Activated CD8-positive, alpha-beta T cell treated with anti-CD3 and anti-CD28 coated beads for 36 hours (primary cell): Measurements from ENCODE around the gene ELAC2. TPM values are rescaled to one million over a fixed set of nuclear protein-coding genes. Genes with fewer than 3 reads are reported as not detected.

ENCODE experiments used
- ATAC-seq: fragments of 200-7000 bp; cut with Tn5 transposase; one replicate; pipeline ENCODE4 v1.10.0; 2021; ENCODE audit warnings: mild to moderate bottlenecking, moderate library complexity
- CTCF ChIA-PET: fragments of 350-600 bp; sonication (Branson Sonifier 250); formaldehyde crosslinking; loops from one replicate; lab custom pipeline; 2021; ENCODE audit warnings: antibody characterized with exemption; lab: Charles Lee
- POLR2A ChIA-PET: fragments of 350-600 bp; sonication (Branson Sonifier 250); formaldehyde crosslinking; loops from one replicate; lab custom pipeline; 2021; ENCODE audit warnings: antibody characterized with exemption; lab: Charles Lee
- DNase-seq: peaks from one replicate; pipeline ENCODE4 v3.0.0-alpha.2; 2020
- H3K27ac Mint-ChIP-seq: one replicate; pipeline ENCODE4 v1.8.0; 2021; ENCODE audit warnings: mild to moderate bottlenecking, mixed read lengths
- H3K27me3 Mint-ChIP-seq: one replicate; pipeline ENCODE4 v1.8.0; 2021; ENCODE audit warnings: mixed read lengths
- H3K36me3 Mint-ChIP-seq: one replicate; pipeline ENCODE4 v1.8.0; 2021; ENCODE audit warnings: low read depth, mixed read lengths
- H3K4me1 Mint-ChIP-seq: one replicate; pipeline ENCODE4 v1.8.0; 2021; ENCODE audit warnings: low read depth, mixed read lengths
- H3K4me3 Mint-ChIP-seq: one replicate; pipeline ENCODE4 v1.8.0; 2021; ENCODE audit warnings: mild to moderate bottlenecking, moderate library complexity, mixed read lengths
- H3K9me3 Mint-ChIP-seq: one replicate; pipeline ENCODE4 v1.8.0; 2021; ENCODE audit warnings: mixed read lengths
- intact Hi-C: fragments of 100-400 bp; cut with micrococcal nuclease; formaldehyde crosslinking; loops from one replicate; pipeline ENCODE4 v1.10.0; 2022
- total RNA-seq, 2 experiments: library from RNA; stranded (reverse); gene quantifications; one replicate each; pipeline ENCODE4 v1.2.3, GENCODE V29; 2021
- TF ChIP-seq, protein P1 (sequence below): fragments of 200-600 bp; IDR thresholded peaks from one replicate; pipeline ENCODE4 v1.8.0; 2022; ENCODE audit warnings: antibody characterized with exemption, mild to moderate bottlenecking

Gene ELAC2
- total RNA-seq, 2 experiments from 2014 or later: 60.1 to 67.6 TPM

DNA sequence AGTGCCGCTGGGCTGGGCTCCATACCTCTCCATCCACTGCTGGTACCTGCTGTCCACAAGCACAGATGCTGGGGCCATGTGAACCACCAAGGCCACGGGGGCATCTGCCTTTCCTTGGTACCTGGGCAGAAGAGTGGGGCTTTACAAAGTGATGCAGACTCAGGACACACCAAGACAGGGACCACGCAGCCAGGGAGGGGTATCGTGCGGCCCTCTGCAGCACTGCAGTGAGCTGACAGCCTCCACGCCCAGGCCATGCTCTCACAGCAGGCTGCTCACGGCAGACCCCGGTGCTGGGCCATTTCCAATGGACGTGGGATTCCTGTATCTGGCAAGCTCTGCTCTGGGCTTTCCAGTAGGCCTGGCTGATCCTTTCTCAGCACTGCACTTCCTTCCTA, 14.4 kb downstream of the ELAC2 start:
- DNase-seq (no peak), ATAC-seq (no peak)
- TF ChIP-seq, protein P1, sequence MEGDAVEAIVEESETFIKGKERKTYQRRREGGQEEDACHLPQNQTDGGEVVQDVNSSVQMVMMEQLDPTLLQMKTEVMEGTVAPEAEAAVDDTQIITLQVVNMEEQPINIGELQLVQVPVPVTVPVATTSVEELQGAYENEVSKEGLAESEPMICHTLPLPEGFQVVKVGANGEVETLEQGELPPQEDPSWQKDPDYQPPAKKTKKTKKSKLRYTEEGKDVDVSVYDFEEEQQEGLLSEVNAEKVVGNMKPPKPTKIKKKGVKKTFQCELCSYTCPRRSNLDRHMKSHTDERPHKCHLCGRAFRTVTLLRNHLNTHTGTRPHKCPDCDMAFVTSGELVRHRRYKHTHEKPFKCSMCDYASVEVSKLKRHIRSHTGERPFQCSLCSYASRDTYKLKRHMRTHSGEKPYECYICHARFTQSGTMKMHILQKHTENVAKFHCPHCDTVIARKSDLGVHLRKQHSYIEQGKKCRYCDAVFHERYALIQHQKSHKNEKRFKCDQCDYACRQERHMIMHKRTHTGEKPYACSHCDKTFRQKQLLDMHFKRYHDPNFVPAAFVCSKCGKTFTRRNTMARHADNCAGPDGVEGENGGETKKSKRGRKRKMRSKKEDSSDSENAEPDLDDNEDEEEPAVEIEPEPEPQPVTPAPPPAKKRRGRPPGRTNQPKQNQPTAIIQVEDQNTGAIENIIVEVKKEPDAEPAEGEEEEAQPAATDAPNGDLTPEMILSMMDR: peak; percentile 22
- H3K27me3 Mint-ChIP-seq: no peaks in the 10 kb centered on the region
- ChIA-PET CTCF (interaction anchor here (0.8 to 2.9 kb wide), 9 partner anchors 10 to 748 kb away, joined by 3 to 11 read pairs (median 5); partner anchors contain the start of gene ELAC2), POLR2A (interaction anchor here (1.0 to 3.1 kb wide), 3 partner anchors 9 to 15 kb away, joined by 3 to 11 read pairs (median 4); partner anchors contain the start of gene ELAC2)
- H3K36me3 Mint-ChIP-seq: peaks cover 22% of the 10 kb centered on the region
- H3K4me1 Mint-ChIP-seq: peaks cover 3% of the 10 kb centered on the region
- no peak overlapping the region for H3K27ac Mint-ChIP-seq
- intact Hi-C loops: no loop called here
- H3K9me3 Mint-ChIP-seq: no peaks in the 10 kb centered on the region
- H3K4me3 Mint-ChIP-seq: no peak overlapping the region

DNA sequence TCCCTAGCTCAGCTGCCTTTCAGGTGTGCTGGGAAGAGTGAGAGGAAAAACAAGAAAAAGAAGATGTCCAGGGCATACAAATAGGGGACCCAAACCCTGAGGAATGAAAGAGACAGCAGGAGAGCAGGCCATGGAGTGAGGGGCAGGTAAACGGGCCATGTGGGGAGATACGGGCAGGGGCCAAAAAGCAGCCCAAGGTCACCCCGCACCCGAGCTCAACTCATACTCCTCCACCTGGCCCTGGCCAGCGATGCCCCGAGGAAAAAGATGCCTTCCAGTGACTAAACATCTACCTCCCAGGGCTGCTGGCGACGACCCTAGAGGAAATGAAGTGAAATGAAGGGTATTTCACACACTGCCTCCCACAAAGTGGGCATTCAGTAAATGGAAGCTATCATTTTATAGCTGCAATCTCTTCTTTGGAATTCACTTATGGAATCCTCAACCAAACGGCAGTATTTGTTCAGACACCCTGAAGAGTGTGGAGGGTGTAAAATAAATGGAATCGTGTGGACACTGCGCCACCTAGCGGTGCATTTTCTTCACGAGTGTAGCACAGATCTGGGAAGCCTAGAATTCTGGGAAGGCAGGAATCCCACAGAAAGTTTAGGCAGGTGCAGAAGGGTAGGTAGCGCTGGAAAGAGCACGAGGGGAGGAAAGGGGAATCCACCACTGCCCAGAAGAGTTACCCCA, 14.9 kb downstream of the ELAC2 start:
- peaks cover 22% of the 10 kb centered on the region for H3K36me3 Mint-ChIP-seq
- peaks cover 3% of the 10 kb centered on the region for H3K4me1 Mint-ChIP-seq
- H3K27me3 Mint-ChIP-seq: no peaks in the 10 kb centered on the region
- H3K9me3 Mint-ChIP-seq: no peaks in the 10 kb centered on the region
- DNase-seq: peak; percentile 72
- no peak overlapping the region for H3K27ac Mint-ChIP-seq
- H3K4me3 Mint-ChIP-seq: no peak overlapping the region
- CTCF ChIA-PET: interaction anchor here (0.8 to 2.9 kb wide), 11 partner anchors 9 to 747 kb away, joined by 3 to 11 read pairs (median 5); partner anchors contain the start of gene ELAC2
- TF ChIP-seq, protein P1: peak; percentile 88
- intact Hi-C loops: no loop called here
- POLR2A ChIA-PET: interaction anchor here (1.0 to 1.9 kb wide), 2 partner anchors 10 to 15 kb away, joined by 3 to 4 read pairs; no protein-coding TSS in a partner anchor
- no peak for ATAC-seq

DNA sequence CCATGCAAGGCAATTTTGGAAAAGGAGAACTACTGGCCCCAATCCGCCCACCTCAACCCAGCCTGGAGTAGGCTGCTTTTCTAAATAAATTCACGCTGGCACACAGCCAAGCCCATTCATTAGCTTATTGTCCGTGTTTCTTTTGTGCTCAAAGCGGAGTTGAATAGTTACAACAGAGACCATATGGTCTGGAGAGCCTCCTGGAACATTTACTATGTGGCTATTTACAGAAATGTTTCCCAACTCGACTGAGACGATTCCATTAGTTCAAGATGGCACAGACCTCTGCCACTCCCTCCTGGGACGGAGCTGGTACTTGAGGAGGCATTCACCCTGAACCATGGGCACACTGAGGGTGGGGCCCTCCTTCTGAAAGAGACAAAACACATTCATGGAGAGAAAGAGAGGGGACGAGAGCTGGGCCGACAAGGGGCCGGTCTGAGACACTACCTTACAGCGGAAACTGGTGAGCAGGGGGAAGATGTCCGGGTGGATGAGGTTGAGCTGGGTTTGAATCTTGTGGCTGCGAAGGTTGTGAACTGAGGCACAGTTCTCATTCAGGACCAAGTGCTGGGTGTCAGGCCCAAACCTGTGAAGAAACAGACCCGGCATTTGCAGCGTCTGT, 15.7 kb downstream of the ELAC2 start:
- no peaks in the 10 kb centered on the region for H3K9me3 Mint-ChIP-seq
- TF ChIP-seq, protein P1: no peak
- ChIA-PET POLR2A (interaction anchor here (1.0 to 1.9 kb wide), 2 partner anchors 10 to 16 kb away, joined by 3 to 4 read pairs; no protein-coding TSS in a partner anchor), CTCF (interaction anchor here (0.8 to 2.9 kb wide), 10 partner anchors 9 to 747 kb away, joined by 3 to 11 read pairs (median 5); partner anchors contain the start of gene ELAC2)
- ATAC-seq: no peak
- no peak overlapping the region for H3K4me3 Mint-ChIP-seq
- DNase-seq: no peak
- no peaks in the 10 kb centered on the region for H3K27me3 Mint-ChIP-seq
- peaks cover 25% of the 10 kb centered on the region for H3K36me3 Mint-ChIP-seq
- no peak overlapping the region for H3K27ac Mint-ChIP-seq
- intact Hi-C loops: no loop called here
- H3K4me1 Mint-ChIP-seq: peaks cover 3% of the 10 kb centered on the region

DNA sequence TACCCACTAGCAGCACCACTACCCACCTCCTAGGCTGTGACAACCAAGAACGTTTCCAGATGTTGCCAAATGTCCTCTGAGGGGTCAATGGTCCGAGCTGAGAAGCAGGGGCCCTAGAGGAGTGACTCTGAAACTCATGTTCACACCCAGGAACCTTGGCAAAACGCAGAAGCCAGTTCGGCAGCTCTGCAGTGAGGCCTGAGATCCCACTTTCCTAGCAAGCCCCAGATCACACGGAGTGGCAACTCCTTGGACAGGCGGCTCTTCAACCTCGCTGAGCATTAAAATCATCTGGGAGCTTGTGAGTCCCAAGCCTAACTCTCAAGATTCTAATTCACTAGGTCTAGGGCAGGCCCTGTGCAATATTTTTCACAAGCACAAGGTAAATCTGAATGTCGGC, 17.3 kb downstream of the ELAC2 start:
- DNase-seq (no peak), ATAC-seq (no peak)
- peaks cover 29% of the 10 kb centered on the region for H3K36me3 Mint-ChIP-seq
- peaks cover 3% of the 10 kb centered on the region for H3K4me1 Mint-ChIP-seq
- intact Hi-C loops: no loop called here
- ChIA-PET CTCF (no interaction called here), POLR2A (interaction anchor here (1.7 kb wide), 1 partner anchor 13 kb away, joined by 4 read pairs; no protein-coding TSS in a partner anchor)
- TF ChIP-seq, protein P1: no peak
- no peaks in the 10 kb centered on the region for H3K9me3 Mint-ChIP-seq
- no peak overlapping the region for H3K27ac Mint-ChIP-seq
- H3K27me3 Mint-ChIP-seq: no peaks in the 10 kb centered on the region
- H3K4me3 Mint-ChIP-seq: no peak overlapping the region
